ENCODE results near the gene RHAG. TPM values are rescaled to one million over a fixed set of nuclear protein-coding genes. Genes with fewer than 3 reads are reported as not detected.
"Not testable (repeated sequence)": the region's sequence is repeated elsewhere in the genome, so short reads cannot be mapped to it uniquely, and the experiment has no call there.

Gene RHAG
- not detected for total RNA-seq

GRCh38 chr6:49636713-49637349, at the start of gene RHAG:
RHAG (minus strand) TSS chr6:49636839; CDS start chr6:49636812, 27 bp downstream.
- POLR2A ChIA-PET, result no interaction called here
- Mint-ChIP-seq H3K9me3 (no peaks in the 10 kb centered on the region), H3K27ac (no peak within 1 kb of the TSS)

DNA sequence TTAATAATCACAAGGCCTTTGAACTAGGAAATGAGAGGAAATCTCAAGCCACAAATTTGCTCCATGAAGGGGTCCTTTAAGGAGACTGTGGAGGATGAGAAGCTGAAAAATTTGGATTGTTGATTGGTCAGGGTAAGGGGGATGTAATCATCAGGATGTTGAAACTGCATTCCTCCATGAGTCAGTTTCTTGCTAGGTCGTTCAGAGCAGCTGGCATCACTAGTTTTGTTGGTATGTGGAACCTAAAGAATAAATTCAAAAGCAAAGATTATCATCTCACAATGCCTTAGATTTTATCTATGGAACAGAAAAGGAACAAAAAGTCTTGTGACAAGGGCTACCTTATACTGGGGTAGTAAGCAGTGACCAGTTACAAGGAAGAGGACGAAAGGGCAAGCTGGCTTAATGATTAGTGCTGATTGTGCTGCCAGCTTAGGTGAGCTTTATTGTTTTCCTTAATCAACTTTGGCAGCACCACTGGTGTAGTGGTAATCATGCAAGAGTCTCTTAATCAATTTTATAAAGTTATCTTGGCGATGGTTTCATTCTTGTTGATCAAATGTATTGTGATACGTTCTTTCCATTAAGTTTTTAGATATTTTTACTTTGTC, 40.1 kb upstream of the RHAG start:
- H3K27me3 Mint-ChIP-seq, result no peaks in the 10 kb centered on the region
- no peak for DNase-seq
- POLR2A ChIA-PET, result no interaction called here
- H3K27ac Mint-ChIP-seq, result no peak overlapping the region
- H3K36me3 Mint-ChIP-seq, result no peaks in the 10 kb centered on the region
- CTCF ChIA-PET, result no interaction called here
- intact Hi-C loops (cut with micrococcal nuclease), result no loop called here
- peaks cover 3% of the 10 kb centered on the region for H3K9me3 Mint-ChIP-seq
- H3K4me1 Mint-ChIP-seq (ENCODE audit: low read depth), result no peaks in the 10 kb centered on the region
- H3K4me3 Mint-ChIP-seq, result no peak overlapping the region

More at GRCh38 chr6:49636713-49637349, at the start of gene RHAG:
- H3K27me3 Mint-ChIP-seq, result no peaks in the 10 kb centered on the region
- H3K4me3 Mint-ChIP-seq, result no peak within 1 kb of the TSS
- no peaks in the 10 kb centered on the region for H3K36me3 Mint-ChIP-seq
- intact Hi-C loops (cut with micrococcal nuclease), result no loop called here
- CTCF ChIA-PET, result no interaction called here
- H3K4me1 Mint-ChIP-seq (ENCODE audit: low read depth), result no peaks in the 10 kb centered on the region
- DNase-seq, result no peak

DNA sequence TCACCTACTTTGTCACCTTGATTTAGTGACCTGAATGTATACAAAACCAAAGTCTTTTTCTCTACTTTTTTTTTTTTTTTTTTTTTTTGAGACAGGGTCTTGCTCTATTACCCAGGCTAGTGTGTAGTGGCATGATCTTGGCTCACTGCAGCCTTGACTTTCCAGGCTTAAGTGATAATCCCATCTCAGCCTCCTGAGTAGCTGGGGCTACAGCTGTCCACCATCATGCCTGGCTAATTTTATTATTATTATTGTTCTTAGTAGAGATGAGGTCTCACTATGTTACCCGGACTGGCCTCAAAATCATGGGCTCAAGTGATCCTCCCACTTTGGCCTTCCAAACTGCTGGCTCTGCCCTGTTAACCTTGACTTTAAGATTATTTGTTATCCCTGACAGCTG, 39.2 kb upstream of the RHAG start:
- no peak overlapping the region for H3K27ac Mint-ChIP-seq
- no peak overlapping the region for H3K4me3 Mint-ChIP-seq
- intact Hi-C loops (cut with micrococcal nuclease), result no loop called here
- ChIA-PET CTCF (no interaction called here), POLR2A (no interaction called here)
- H3K36me3 Mint-ChIP-seq, result no peaks in the 10 kb centered on the region
- H3K4me1 Mint-ChIP-seq (ENCODE audit: low read depth), result no peaks in the 10 kb centered on the region
- no peaks in the 10 kb centered on the region for H3K27me3 Mint-ChIP-seq
- peaks cover 8% of the 10 kb centered on the region for H3K9me3 Mint-ChIP-seq
- no peak for DNase-seq

- CTCF ChIA-PET, result no interaction called here
- no peak overlapping the region for H3K4me3 Mint-ChIP-seq
- H3K36me3 Mint-ChIP-seq, result no peaks in the 10 kb centered on the region
Measured at GRCh38 chr6:49668083-49668511, 31.5 kb upstream of the RHAG start.

GRCh38 chr6:49666930-49667757, 30.5 kb upstream of the RHAG start:
- DNase-seq, result no peak
- H3K27ac Mint-ChIP-seq, result no peak overlapping the region
- H3K9me3 Mint-ChIP-seq, result peaks cover 5% of the 10 kb centered on the region
- H3K4me3 Mint-ChIP-seq, result no peak overlapping the region
- no peaks in the 10 kb centered on the region for H3K36me3 Mint-ChIP-seq
- H3K4me1 Mint-ChIP-seq (ENCODE audit: low read depth), result no peaks in the 10 kb centered on the region
- ChIA-PET CTCF (no interaction called here), POLR2A (no interaction called here)
- intact Hi-C loops (cut with micrococcal nuclease), result no loop called here
- H3K27me3 Mint-ChIP-seq, result no peaks in the 10 kb centered on the region

More at GRCh38 chr6:49668083-49668511, 31.5 kb upstream of the RHAG start:
- POLR2A ChIA-PET, result no interaction called here
- intact Hi-C loops (cut with micrococcal nuclease), result no loop called here
- no peak for DNase-seq
- Mint-ChIP-seq H3K27me3 (no peaks in the 10 kb centered on the region), H3K4me1 (ENCODE audit: low read depth) (no peaks in the 10 kb centered on the region), H3K27ac (no peak overlapping the region), H3K9me3 (peaks cover 5% of the 10 kb centered on the region)

GRCh38 chr6:49666480-49666879, 29.8 kb upstream of the RHAG start:
- CTCF ChIA-PET, result no interaction called here
- H3K27ac Mint-ChIP-seq, result no peak overlapping the region
- no peak overlapping the region for H3K4me3 Mint-ChIP-seq
- DNase-seq, result no peak
- POLR2A ChIA-PET, result no interaction called here
- H3K36me3 Mint-ChIP-seq, result no peaks in the 10 kb centered on the region
- intact Hi-C loops (cut with micrococcal nuclease), result no loop called here
- H3K27me3 Mint-ChIP-seq, result no peaks in the 10 kb centered on the region
- H3K9me3 Mint-ChIP-seq, result peaks cover 3% of the 10 kb centered on the region
- no peaks in the 10 kb centered on the region for H3K4me1 Mint-ChIP-seq (ENCODE audit: low read depth)

DNA sequence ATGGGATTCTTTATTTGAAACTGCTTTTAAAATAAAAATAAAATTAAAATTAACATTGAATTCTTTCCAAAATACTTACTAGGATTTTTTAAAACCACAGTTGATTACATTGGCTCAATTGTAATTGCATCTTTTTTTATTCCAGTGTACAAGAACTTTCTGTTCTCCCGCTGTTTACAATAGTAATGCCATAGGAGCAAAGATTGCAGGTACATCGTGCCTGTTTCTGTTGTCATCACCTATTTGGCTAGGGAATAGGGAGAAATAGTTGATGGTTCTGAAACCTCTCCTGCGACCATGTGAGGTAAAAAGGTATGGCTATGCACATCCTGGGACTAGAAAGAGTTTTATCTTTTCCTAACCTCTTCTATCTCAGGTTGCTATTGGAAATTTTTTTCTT, 28.2 kb upstream of the RHAG start:
- Mint-ChIP-seq H3K27me3 (no peaks in the 10 kb centered on the region), H3K9me3 (no peaks in the 10 kb centered on the region), H3K36me3 (no peaks in the 10 kb centered on the region), H3K4me1 (ENCODE audit: low read depth) (no peaks in the 10 kb centered on the region), H3K4me3 (no peak overlapping the region), H3K27ac (no peak overlapping the region)
- intact Hi-C loops (cut with micrococcal nuclease), result no loop called here
- no peak for DNase-seq
- POLR2A ChIA-PET, result no interaction called here
- CTCF ChIA-PET, result no interaction called here

GRCh38 chr6:49664054-49664453, 27.4 kb upstream of the RHAG start:
- H3K4me3 Mint-ChIP-seq; intact Hi-C loops (cut with micrococcal nuclease); CTCF ChIA-PET; H3K9me3 Mint-ChIP-seq; H3K4me1 Mint-ChIP-seq (ENCODE audit: low read depth); H3K27ac Mint-ChIP-seq; H3K36me3 Mint-ChIP-seq; H3K27me3 Mint-ChIP-seq; POLR2A ChIA-PET; DNase-seq: not testable (repeated sequence)

DNA sequence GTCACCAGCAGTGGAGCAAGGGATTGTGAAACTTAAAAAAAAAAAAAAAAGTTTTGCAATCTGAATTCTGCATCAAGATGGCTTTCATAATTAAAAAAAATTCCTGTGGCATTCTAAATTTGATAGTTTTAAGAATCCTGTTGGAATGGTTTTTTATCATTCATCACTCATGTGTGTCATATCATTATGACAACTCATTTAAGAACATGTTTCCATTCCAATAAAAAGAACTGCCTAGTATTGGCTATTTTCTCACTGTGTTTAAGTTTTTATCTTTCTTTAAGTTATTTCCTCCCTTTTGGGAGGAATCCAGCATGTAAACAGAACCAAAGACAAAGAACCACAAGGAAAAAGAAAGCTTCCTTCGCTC, 26.2 kb upstream of the RHAG start:
- no peak for DNase-seq
- ChIA-PET POLR2A (no interaction called here), CTCF (no interaction called here)
- Mint-ChIP-seq H3K4me1 (ENCODE audit: low read depth) (no peaks in the 10 kb centered on the region), H3K27ac (no peak overlapping the region), H3K27me3 (no peaks in the 10 kb centered on the region), H3K9me3 (no peaks in the 10 kb centered on the region), H3K36me3 (no peaks in the 10 kb centered on the region), H3K4me3 (no peak overlapping the region)
- intact Hi-C loops (cut with micrococcal nuclease), result no loop called here

DNA sequence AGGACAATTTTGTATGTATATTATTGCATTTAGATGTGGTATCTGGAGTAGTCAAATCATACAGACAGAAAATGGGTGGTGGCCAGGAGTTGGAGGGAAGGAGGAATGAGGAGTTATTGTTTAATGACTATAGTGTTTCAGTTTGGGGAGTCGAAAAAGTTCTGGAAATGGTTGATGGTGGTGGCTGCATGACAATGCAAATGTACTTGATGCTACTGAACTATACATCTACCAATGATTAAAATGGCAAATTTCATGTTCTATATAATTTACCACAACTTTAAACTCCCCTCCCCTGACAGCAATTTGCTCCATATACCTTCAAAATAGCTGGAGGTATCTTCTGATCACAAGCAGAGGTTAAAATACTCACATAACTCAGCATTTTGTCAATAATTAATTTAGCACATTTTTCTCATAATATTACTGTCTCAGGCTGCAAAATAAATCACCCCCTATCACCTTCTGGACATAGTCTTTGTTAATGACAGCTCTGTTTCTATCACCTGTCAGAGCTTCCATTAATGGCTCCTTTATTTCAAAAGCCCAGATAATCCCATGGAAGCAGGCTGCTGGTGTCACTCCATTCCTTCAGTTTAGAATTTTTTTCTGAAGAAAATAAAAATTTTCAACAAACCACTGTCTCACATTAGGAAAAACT, 25.7 kb upstream of the RHAG start:
- POLR2A ChIA-PET, result no interaction called here
- no peaks in the 10 kb centered on the region for H3K27me3 Mint-ChIP-seq
- intact Hi-C loops (cut with micrococcal nuclease), result no loop called here
- H3K36me3 Mint-ChIP-seq, result no peaks in the 10 kb centered on the region
- H3K9me3 Mint-ChIP-seq, result no peaks in the 10 kb centered on the region
- DNase-seq, result no peak
- CTCF ChIA-PET, result no interaction called here
- no peaks in the 10 kb centered on the region for H3K4me1 Mint-ChIP-seq (ENCODE audit: low read depth)
- no peak overlapping the region for H3K27ac Mint-ChIP-seq
- no peak overlapping the region for H3K4me3 Mint-ChIP-seq

DNA sequence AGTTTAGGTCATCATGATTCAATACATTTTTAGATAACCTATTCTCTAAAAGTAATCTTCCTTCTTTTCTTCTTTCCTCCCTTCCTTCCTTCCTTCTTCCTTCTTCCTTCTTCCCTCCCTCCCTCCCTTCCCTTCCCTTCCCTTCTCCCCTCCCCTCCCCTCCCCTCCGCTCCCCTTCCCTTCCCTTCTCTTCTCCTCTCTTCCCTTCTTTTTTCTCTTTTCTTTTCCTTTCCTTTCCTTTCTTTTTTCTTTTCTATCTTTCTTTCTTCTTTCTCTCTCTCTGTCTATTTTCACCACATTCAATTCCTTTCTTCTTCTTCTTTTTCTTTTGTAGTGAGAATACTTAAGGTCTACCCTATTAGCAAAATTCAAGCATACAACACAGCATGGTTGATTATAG, 17.3 kb upstream of the RHAG start:
- H3K4me3 Mint-ChIP-seq, result no peak overlapping the region
- intact Hi-C loops (cut with micrococcal nuclease), result no loop called here
- POLR2A ChIA-PET, result no interaction called here
- no peaks in the 10 kb centered on the region for H3K9me3 Mint-ChIP-seq
- CTCF ChIA-PET, result no interaction called here
- no peaks in the 10 kb centered on the region for H3K36me3 Mint-ChIP-seq
- no peak for DNase-seq
- H3K4me1 Mint-ChIP-seq (ENCODE audit: low read depth), result no peaks in the 10 kb centered on the region
- no peaks in the 10 kb centered on the region for H3K27me3 Mint-ChIP-seq
- H3K27ac Mint-ChIP-seq, result no peak overlapping the region

- H3K36me3 Mint-ChIP-seq, result no peaks in the 10 kb centered on the region
- no peaks in the 10 kb centered on the region for H3K4me1 Mint-ChIP-seq (ENCODE audit: low read depth)
- no peak overlapping the region for H3K4me3 Mint-ChIP-seq
- no peak for DNase-seq
- ChIA-PET POLR2A (no interaction called here), CTCF (no interaction called here)
- intact Hi-C loops (cut with micrococcal nuclease), result no loop called here
- H3K9me3 Mint-ChIP-seq, result no peaks in the 10 kb centered on the region
- no peak overlapping the region for H3K27ac Mint-ChIP-seq
- H3K27me3 Mint-ChIP-seq, result no peaks in the 10 kb centered on the region
Measured at GRCh38 chr6:49653438-49653837, 16.8 kb upstream of the RHAG start.

Data from activated CD4-positive, alpha-beta memory T cell treated with anti-CD3 and anti-CD28 coated beads for 36 hours (primary cell).